LNCAP (cell line): ENCODE results near the gene SLC2A11.

ENCODE experiments used
- CTCF ChIP-seq: fragments of 450-650 bp; IDR thresholded peaks from 2 replicates; pipeline ENCODE4 v1.5.1; 2017; ENCODE audit warnings: mild to moderate bottlenecking

Gene SLC2A11

GRCh38 chr22:23908587-23909205, 51.0 kb downstream of the SLC2A11 start:
- TF ChIP-seq CTCF = no peak

GRCh38 chr22:23909296-23909898, 51.7 kb downstream of the SLC2A11 start:
- TF ChIP-seq CTCF = no peak

GRCh38 chr22:23910496-23911190, 53.0 kb downstream of the SLC2A11 start:
- TF ChIP-seq CTCF = no peak

GRCh38 chr22:23911318-23911980, 53.8 kb downstream of the SLC2A11 start:
- no peak for TF ChIP-seq CTCF

- TF ChIP-seq CTCF = no peak
Observed at GRCh38 chr22:23912293-23912903, 54.7 kb downstream of the SLC2A11 start.

- no peak for TF ChIP-seq CTCF
Observed at GRCh38 chr22:23913306-23913660, 55.6 kb downstream of the SLC2A11 start.

- TF ChIP-seq CTCF = no peak
Observed at GRCh38 chr22:23913661-23914353, 56.1 kb downstream of the SLC2A11 start.
